Occipital lobe (tissue), 2 donors: ENCODE results near the gene PRRX1. TPM values are rescaled to one million over a fixed set of nuclear protein-coding genes. Genes with fewer than 3 reads are reported as not detected.

Experiments
- DNase-seq: peaks from one replicate; lab custom pipeline; 2025; lab: John Stamatoyannopoulos, UW
- total RNA-seq: library from RNA; depleted of rRNA; stranded (reverse); fragments of >200 nt; gene quantifications from one replicate; pipeline ENCODE4 v1.2.3, GENCODE V29; 2014

The PRRX1 gene
- total RNA-seq, 1 donor from 2014 or later: 5.5 TPM

DNA sequence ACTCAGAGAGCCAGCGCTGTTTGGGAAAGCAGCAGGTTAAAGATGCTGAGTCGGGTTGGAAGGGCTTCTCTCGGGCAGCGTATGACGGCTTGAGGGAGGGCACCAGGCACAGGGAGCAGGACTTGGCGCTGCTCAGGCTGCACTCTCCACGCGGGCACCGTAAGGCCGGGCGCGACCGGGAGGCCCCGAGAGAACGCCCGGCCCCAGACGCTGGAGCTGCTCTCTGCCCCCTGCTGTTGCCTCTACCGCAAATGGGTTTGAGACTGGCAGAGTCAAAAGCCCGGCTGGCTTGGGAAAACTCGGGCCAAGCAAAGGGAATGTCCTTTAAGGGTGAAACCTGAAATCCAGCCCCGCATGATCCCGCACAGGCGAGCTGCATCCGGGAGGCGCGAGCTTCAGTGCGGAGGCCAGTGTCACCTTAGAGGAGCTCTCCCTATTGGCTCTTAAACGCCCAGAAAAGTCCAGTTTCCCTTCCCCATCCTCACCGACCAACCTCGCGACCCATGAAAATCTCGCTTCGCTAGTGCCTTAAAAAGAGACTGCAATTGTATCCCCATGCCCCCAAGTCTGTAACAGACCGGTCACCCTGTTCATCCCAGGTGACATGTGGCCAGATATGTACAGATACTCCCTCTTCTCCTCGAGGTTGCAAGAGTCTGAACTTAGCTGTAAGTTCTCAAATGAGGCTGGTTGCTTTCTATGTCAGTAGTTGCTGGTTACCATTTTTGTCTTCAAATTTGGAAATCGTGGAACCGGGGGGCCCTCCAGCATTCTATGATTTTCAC is 1.1 kb downstream of the PRRX1 start:
- DNase-seq: no peak

DNA sequence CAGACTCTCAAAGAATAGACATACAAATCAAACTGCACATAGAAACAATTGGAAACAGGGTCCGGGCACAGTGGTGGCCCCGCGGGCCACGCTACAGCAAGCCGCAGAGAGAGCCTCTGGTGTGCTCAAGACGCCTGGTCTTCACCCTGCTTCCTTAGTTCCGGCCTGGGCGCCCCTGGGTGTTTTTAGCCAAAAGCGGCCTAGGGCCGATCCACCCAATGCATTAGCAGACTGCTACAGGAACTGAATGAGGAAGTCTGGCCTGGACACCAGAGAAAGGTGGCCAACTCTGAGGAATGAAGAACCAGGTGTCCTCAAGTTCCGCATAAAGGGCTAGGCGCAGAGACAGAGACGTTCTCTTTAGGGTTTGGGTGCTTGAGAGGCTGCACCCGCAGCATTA is 1.7 kb downstream of the PRRX1 start:
- no peak for DNase-seq

DNA sequence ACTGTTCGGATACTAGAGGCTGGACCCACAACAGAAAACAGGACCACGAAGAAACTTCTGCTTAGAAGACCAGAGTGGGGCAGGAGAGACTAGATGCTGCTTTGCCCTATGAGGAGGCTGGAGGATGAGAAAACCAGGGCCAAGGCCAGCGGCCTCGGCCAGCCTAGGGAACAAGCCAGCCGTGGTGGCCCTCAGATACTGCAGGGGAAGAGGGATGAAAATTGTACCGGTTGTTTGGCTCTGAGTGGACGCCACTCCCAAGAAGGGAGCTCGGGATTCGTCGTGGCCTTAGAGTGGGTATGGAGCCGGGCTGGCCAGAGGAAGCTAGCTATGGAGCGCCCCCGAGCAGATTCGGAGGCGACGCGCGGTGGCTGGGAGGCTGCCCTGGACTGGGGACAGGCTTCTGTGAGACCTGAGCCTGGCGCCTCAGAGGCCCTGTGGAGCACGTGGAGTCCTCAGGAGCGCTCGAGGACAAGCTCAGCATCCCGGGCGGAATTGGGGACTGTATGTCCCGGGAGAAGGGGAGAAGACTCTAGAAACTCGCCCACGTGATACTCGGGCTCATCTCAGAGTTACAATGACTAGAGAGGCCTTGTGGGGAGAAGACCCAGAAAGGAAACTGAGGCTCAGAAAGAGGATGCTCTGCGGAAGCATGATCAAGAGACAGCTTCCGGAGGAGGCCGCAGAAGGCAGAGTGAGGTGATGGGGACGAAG is 2.8 kb downstream of the PRRX1 start:
- DNase-seq: no peak

DNA sequence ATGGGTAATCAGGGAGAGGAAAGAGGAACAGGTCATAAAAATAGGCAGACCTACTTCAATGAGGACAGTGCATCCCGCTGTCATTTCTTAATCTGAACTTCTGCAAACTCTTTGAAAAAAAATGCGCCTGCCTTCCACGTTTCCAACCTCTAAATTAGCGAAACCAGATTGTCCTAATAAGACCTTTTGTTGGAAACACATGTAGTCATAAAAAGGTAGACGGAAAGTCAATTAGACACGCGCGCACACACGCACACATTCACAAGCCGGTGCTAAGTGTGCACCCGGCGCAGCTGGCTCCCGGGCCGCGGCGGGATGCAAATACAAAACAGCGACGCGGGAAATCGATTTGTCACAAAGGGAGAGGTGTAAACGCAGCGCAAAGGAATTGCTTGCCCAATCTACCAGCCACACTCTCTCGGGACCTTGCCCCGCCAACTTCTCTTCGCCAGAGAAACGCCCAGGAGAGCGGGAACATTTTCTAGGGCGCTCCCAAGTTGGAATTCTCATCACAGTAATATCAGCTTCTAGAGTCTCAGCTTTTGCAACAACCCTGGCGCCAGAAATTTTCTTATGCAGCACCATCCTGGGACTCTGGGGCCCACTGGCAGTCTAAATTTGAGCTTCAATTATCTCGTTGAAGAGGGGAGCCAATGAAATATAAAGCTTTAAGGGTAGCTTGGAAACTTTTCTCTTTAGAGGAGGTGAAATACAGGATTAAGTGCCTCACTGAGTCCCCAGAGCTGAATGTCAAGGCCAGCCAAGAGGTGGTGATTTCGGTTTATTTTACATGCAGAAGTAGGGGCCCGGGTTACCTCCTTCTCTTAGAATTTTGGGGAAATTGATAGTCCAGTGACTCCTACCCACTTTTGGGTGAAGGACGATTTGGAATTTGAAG is 4.5 kb downstream of the PRRX1 start:
- DNase-seq: no peak

DNA sequence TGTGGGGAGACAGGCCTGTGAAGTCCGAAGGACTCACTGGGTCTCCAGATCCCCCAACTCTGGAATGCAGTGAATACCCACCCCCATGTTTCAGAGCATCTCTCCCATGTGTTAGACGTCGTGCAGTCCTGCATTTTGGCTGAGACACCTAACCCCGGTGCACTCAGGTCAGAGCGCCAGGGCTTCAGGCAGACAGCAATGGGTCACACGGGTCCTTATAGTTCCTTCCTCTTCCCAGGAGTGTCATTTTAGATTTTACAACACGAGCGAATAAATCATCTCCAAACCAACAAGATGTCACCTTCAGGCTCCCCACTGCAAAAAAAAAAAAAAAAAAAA is 5.1 kb downstream of the PRRX1 start:
- DNase-seq: no peak

DNA sequence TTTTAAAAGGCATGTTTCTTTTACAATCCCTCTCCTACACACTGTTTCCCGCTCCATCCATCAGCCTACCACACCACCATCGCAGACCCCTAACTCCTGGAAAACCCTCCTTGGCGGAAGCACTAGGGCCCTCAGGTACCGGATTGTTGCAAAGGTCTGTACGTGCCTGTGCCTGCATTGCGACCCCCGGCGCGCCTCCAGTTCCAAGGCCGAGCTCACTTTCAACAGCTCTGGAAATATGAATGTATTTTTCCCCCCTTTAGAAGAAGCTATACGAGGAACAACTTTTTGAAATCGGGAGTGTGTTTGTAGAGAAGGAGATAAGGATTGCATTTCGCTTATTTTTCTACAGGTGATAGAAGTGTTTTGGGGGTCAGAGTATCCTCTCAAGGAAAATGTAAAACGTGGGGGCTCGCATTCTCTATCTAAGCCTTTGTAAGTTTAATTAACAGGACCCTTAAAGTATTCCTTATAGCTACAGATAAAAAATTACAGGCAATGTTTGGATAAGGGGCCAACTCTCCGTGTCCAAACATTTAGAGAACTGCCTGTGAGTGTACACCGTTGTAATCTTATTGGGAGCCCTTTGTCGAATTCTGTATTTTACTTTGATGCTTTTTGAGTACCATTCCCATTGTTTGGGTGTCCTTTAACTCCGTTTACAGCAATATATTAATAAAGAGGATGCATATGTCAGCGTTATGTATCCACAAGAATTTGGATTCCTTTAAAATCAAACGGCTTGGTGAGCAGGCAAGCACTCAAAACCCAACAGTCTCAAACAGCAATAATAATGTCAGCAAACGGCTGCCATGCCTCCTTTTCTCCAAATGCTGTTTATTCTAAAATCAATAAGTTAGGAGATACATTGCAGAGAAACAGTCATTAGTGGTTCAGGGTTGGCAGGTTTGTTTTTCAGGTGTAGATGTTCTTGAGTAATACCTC is 5.9 kb downstream of the PRRX1 start:
- no peak for DNase-seq

DNA sequence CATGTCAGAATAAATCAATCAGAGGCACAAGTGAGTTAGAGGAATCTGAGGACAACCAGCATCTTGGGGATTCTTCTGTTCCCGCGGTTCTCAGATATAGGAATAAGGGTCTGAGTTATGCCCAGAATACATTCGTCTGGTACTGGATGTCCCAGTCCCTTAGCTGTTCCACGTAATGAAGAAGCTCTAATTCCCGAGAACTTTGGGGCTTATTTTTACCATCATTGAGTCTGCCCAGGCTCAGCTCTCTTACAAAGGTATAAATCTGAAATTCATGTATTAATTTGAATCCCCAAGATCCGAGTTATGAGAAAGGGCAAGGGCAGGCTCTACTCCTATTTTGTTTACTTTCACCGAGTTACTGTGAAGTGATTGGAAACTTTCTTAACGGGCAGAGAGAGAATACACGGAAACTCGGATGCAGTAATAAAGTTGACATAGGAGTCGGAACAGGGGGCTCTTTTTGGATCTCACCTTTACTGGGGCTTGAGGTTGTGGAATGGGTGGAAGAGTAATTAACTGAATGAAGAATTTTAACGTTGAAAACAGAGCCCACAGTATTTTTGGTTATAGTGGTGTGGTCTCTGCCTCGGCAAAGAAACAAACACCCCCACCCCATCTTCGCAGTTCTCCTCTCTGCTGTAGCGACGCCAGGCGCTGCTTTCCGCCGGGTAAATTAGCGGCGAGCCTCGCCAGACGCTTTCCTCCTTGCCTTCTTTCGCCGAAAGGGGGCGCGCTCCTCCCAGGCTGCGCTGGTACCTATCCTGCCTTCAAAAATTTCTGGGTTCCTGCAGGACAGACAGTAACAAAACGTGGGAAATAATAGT is 7.1 kb downstream of the PRRX1 start:
- no peak for DNase-seq

DNA sequence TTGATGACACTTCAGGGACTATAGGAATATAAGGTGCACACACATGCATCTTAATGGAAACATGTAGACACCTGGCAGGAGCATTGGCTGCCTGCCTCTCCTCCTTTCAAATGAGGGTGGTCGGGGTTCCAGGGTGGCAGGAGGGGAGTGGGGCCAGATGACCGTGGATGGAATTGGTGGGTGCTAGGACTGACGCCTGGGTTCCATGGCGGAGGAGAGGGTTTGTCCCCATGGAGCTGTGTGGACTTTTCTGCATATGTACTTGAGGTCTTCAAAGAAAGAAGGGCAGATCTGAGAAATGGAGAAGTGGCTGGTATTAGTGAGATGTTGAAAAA is 7.7 kb downstream of the PRRX1 start:
- no peak for DNase-seq

DNA sequence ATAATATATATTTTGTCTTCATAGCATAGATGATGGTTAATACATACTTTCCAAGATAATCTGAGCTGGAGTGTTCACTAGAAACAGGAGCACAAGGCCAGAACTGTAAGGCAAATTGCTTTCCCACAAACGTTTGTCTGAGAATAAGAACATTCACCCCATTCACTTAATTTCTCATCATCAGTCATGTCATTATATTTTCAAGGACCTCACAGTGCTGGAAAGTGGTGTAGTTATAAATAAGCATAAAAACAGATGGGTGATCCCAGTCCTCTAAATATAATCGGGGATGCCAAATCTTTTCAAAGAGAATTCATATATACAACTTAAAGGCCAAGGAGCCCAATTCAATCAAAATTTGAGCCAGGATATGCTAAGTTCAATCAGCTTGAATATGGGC is 8.4 kb downstream of the PRRX1 start:
- DNase-seq: no peak

DNA sequence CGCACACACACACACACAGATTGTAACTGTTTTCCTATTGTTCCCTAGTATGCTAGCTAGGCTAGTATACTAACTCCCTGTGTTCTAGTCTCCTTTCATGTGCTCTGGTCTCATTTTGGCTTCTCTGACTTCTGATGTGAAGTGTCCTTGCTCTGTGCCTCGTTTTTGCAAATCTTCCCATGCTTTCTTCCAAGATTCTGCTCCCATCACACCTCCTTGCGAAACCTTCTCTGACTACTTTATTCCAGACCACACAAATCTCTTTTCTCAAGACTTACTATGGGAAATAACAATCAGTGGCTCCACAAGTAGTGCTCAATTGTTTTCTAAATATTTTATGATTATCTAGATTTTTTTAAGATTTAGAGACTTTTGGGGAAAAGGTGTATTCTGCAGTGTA is 10.3 kb downstream of the PRRX1 start:
- no peak for DNase-seq

DNA sequence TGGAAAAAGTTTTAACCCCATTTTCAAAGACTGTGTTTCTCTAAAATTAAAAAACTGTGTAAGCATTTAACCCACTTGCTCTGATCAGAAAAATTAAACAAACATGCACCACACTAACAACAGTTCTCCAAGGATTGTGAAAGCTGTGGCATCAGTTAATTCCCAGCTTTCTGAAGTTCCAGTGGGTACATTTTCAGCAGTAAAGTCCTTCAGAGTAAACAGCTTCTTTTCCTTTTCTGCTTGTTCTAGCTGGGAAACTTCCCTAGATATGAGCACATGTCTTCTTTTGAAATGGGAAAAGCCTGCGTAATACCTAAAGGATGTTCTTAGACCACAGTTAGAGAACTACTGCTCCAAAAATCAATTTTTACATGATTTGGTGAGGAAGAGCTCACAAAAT is 11.1 kb downstream of the PRRX1 start:
- no peak for DNase-seq

DNA sequence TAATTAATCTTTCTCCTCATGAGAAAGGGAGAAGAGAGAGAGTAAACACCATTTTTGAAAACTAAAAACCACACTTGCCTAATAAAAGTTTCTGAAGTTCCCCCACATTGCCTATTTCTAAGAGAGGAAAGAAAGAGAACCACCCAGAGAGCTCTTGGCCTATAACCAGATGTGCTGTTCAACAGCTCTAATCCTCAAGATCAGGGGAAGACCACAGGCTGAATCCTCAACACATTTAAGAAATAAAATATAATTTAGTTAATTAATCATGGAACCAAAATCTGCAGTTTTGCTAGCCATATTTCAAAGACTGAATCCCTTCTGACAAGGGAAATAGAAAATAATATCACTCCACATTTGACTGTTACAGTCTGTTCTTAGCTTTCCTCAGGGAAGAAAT is 11.9 kb downstream of the PRRX1 start:
- no peak for DNase-seq

DNA sequence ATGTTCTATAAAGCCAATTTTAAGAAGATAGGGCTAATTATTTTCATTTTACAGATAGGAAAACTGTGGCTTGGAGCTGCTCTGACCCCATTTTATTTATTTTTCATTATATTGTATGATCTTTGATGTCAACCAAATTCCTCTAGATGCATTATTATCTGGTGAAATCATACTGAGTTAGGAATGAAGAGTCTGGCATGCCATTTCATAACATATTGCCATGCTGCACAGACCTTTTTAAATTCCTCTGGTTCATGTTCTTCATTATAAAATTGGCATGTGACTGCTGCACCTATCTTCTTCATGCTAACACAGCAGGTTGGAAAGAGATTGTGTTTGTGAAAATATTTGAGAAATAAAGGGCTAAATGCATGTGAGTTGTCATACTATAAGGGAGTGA is 12.7 kb downstream of the PRRX1 start:
- no peak for DNase-seq

DNA sequence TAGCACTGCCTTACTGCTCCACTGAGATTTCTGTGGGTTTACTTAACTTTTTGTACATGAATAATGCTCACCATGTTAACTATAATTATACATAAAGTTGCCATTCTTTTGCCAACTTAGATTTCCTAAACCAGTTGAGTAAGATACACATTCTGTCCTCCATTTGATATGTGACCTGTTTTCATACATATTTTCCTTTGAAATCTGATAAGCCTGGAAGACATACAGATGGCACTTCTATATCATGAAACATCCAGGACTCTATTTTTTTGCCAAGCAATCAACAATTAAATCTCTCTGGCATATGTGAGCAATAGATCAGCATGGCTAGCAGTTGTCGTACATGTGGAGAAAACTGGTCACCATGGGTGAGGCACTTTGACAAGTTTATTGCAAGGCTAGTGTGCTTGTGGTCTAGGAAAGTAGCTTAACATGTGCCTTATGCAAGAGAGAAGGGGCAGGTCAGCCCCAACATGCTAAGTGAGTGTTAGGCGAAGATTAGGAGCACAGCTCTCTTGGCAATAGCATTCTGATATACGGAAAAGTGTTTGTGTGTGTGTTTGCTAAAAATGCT is 14.2 kb downstream of the PRRX1 start:
- DNase-seq: no peak

DNA sequence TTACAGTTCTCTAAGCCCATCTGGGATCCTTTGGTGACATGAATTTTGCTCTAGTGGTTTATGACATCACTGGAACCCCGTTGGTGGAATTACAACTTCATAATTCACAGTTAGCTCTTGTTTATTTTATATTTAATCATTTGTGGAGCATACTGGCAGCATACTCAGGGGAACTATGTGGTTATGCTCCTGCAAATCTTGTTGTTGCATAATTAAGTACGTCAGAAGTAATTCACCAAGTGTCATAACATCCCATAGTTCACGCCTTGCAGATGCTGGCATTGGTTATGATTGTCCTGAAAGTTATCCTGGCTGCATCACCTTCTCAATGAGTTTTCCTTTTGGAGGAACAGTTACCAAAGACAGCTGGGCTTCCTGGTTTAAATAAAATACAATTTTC is 16.5 kb downstream of the PRRX1 start:
- DNase-seq: no peak

DNA sequence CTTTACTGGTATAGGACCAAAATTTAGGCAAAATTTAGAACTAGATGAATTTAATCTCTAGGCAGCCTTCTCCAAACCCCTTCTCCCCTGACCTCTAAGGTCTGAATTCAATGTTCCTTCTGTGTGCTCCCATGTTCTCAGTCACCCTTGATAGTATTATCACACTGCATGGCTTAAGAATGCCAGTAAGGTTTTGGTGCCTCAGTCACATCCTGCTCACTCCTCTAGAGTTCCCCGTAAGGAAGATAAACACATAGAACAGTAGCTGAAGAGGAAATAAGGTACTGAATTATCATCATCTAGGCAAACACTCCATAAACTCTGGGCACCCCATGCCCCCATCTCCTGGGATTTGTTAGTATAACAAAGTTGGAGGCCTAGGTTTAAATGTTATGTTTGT is 18.2 kb downstream of the PRRX1 start:
- no peak for DNase-seq

DNA sequence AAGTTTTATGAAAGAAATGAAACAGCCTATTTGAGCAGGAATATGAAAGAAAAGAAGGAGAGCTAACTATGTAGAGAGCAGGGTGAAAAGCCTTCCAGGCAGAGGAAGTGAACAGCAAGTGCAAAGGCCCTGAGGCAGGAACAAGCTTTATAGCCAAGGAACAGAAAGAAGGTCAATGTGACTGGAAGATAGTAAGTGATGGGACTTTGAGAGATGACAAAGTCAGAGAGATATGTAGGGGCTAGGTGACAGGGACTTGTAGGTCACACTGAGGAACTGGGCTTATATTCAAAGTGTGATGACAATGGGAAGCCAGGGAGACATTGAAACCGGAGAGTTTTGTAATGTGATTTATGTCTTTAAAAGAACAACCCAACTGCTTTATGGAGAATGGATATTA is 18.9 kb downstream of the PRRX1 start:
- DNase-seq: no peak

DNA sequence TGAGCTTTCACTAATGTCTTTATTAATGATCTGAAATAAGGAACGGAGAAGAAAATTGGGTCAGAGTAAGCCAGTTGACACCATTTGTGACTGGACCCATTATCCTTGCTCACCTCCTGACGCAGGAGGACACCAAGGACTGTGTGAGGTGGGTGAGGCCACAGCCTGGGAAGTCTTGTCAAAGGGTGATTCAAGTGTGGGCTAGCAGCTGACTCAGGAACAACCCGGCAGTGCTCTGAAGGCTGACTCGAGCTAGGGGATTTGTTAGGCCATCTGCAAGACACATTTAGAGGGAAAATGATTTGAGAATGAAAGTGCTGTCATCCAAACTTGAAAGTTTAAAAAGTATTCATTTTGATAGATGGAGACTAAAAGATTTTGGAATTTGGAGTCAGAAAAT is 21.2 kb downstream of the PRRX1 start:
- no peak for DNase-seq

DNA sequence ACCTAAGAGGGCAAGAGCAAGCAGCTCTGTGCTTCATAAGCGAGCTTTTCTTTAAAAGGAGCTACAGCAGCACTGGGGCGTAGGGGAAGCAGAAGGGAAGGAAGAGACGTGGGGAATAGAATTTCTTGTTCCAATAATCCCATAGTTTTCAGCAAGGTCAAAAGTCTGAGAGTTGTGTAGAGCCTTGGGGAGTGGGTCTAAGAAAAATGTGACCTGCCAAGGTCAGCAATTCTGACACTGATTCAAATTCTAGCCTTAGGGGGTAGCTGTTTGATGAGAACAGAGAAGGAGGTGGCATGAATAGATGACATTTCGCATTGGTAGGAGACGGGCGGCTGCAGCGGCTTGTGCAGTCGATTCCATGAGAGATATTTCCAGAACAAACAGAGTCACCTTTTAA is 22.4 kb downstream of the PRRX1 start:
- no peak for DNase-seq

DNA sequence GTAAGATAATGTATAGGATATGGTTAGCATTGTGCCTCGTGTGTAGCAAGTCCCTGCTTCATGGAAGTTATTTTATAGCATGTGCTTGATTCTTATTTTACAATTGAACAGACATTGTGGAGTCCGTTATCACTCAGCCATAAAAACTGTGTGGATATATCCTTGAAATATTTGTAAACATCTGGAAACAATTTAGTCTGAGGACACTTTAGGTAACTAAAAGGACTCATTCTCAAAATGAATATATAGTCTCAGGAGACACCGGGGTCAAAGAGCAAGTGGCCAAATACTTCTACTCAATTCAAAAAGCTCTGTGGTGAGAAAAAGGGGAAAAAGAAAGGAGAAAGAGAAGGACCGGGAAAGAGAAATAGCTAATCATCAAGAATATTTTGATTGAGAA is 23.7 kb downstream of the PRRX1 start:
- no peak for DNase-seq
